ENCODE results near the gene C1S.

Gene C1S

GRCh38 chr12:7058850-7059395 lies 1.6 kb upstream of the C1S start:
- no peak for DNase-seq (ENCODE audit: extremely low read depth, low read depth)
- no peak for TF ChIP-seq CTCF (IDR thresholded peaks at IDR 0.05; ENCODE audit: low read depth, low read length, missing control alignments)
- H3K4me3 ChIP-seq (replicated peaks; ENCODE audit: low read depth, low read length) = no peak overlapping the region

- DNase-seq (ENCODE audit: extremely low read depth, low read depth) = no peak
- no peak for TF ChIP-seq CTCF (IDR thresholded peaks at IDR 0.05; ENCODE audit: low read depth, low read length, missing control alignments)
- H3K4me3 ChIP-seq (replicated peaks; ENCODE audit: low read depth, low read length) = no peak overlapping the region
These were observed 738 bp upstream of the C1S start for GRCh38 chr12:7059780-7060179.

- peak overlapping the region; percentile 26 for H3K4me3 ChIP-seq (replicated peaks; ENCODE audit: low read depth, low read length)
- TF ChIP-seq CTCF (IDR thresholded peaks at IDR 0.05; ENCODE audit: low read depth, low read length, missing control alignments) = no peak
- DNase-seq (ENCODE audit: extremely low read depth, low read depth) = no peak
These were observed 620 bp downstream of the C1S start for GRCh38 chr12:7061138-7061537.

GRCh38 chr12:7061596-7061995 lies 1.1 kb downstream of the C1S start:
- no peak overlapping the region; the same call in 1 of the 2 replicates for H3K4me3 ChIP-seq (replicated peaks; ENCODE audit: low read depth, low read length)
- TF ChIP-seq CTCF (IDR thresholded peaks at IDR 0.05; ENCODE audit: low read depth, low read length, missing control alignments) = no peak
- no peak for DNase-seq (ENCODE audit: extremely low read depth, low read depth)

- no peak overlapping the region for H3K4me3 ChIP-seq (replicated peaks; ENCODE audit: low read depth, low read length)
- DNase-seq (ENCODE audit: extremely low read depth, low read depth) = no peak
- TF ChIP-seq CTCF (IDR thresholded peaks at IDR 0.05; ENCODE audit: low read depth, low read length, missing control alignments) = no peak
These were observed 4.0 kb downstream of the C1S start for GRCh38 chr12:7064516-7064915.

- no peak overlapping the region for H3K4me3 ChIP-seq (replicated peaks; ENCODE audit: low read depth, low read length)
- no peak for TF ChIP-seq CTCF (IDR thresholded peaks at IDR 0.05; ENCODE audit: low read depth, low read length, missing control alignments)
- no peak for DNase-seq (ENCODE audit: extremely low read depth, low read depth)
These were observed 4.6 kb downstream of the C1S start for GRCh38 chr12:7065073-7065623.

- TF ChIP-seq CTCF (IDR thresholded peaks at IDR 0.05; ENCODE audit: low read depth, low read length, missing control alignments) = no peak
These were observed 6.1 kb downstream of the C1S start for GRCh38 chr12:7066596-7066995.

More at GRCh38 chr12:7066596-7066995, 6.1 kb downstream of the C1S start:
- DNase-seq (ENCODE audit: extremely low read depth, low read depth) = no peak
- no peak overlapping the region for H3K4me3 ChIP-seq (replicated peaks; ENCODE audit: low read depth, low read length)

Data from HFF-Myc (cell line).